ENCODE results near the gene LIN28B.

GRCh38 chr6:105116150-105116549 lies 159.2 kb downstream of the LIN28B start:
- TF ChIP-seq POLR2A (IDR thresholded peaks at IDR 0.05): no peak
- TF ChIP-seq CTCF (IDR thresholded peaks at IDR 0.05): no peak
